Activated CD4-positive, alpha-beta memory T cell treated with anti-CD3 and anti-CD28 coated beads for 36 hours (primary cell): ENCODE data around the gene SMARCB1. TPM values are rescaled to one million over a fixed set of nuclear protein-coding genes. Genes with fewer than 3 reads are reported as not detected.

Experiments
- CTCF ChIA-PET: fragments of 350-600 bp; sonication (Branson Sonifier 250); formaldehyde crosslinking; loops from one replicate; lab custom pipeline; 2021; ENCODE audit warnings: antibody characterized with exemption, inconsistent platforms; lab: Charles Lee
- POLR2A ChIA-PET: fragments of 350-600 bp; sonication (Branson Sonifier 250); formaldehyde crosslinking; loops from one replicate; lab custom pipeline; 2021; ENCODE audit warnings: antibody characterized with exemption; lab: Charles Lee
- DNase-seq: peaks from one replicate; pipeline ENCODE4 v3.0.0-alpha.2; 2020
- H3K27ac Mint-ChIP-seq: one replicate; pipeline ENCODE4 v1.8.0; 2021; ENCODE audit warnings: mixed read lengths
- H3K27me3 Mint-ChIP-seq: one replicate; pipeline ENCODE4 v1.8.0; 2021; ENCODE audit warnings: mixed read lengths
- H3K36me3 Mint-ChIP-seq: one replicate; pipeline ENCODE4 v1.8.0; 2021; ENCODE audit warnings: mixed read lengths
- H3K4me1 Mint-ChIP-seq: one replicate; pipeline ENCODE4 v1.8.0; 2021; ENCODE audit warnings: low read depth, mixed read lengths
- H3K4me3 Mint-ChIP-seq: one replicate; pipeline ENCODE4 v1.8.0; 2021; ENCODE audit warnings: mild to moderate bottlenecking, mixed read lengths
- H3K9me3 Mint-ChIP-seq: one replicate; pipeline ENCODE4 v1.8.0; 2021; ENCODE audit warnings: mixed read lengths
- intact Hi-C: fragments of 100-400 bp; cut with micrococcal nuclease; formaldehyde crosslinking; loops from one replicate; pipeline ENCODE4 v1.15.1; 2023
- total RNA-seq, 2 experiments: library from RNA; stranded (reverse); gene quantifications; one replicate each; pipeline ENCODE4 v1.2.3, GENCODE V29; 2021

Gene SMARCB1
- total RNA-seq, 2 experiments from 2014 or later, result 71.3 to 72.5 TPM

- ChIA-PET CTCF (no interaction called here), POLR2A (no interaction called here)
- Mint-ChIP-seq H3K27me3 (no peaks in the 10 kb centered on the region), H3K4me1 (peaks cover 7% of the 10 kb centered on the region), H3K27ac (no peak overlapping the region), H3K9me3 (no peaks in the 10 kb centered on the region), H3K4me3 (no peak overlapping the region), H3K36me3 (peaks cover 33% of the 10 kb centered on the region)
- intact Hi-C loops, result no loop called here
- DNase-seq, result no peak
These were observed 30.4 kb downstream of the SMARCB1 start for GRCh38 chr22:23817146-23817545.

GRCh38 chr22:23818541-23818940, 31.8 kb downstream of the SMARCB1 start:
- peaks cover 33% of the 10 kb centered on the region for H3K36me3 Mint-ChIP-seq
- intact Hi-C loops, result no loop called here
- peaks cover 7% of the 10 kb centered on the region for H3K4me1 Mint-ChIP-seq
- H3K27ac Mint-ChIP-seq, result no peak overlapping the region
- CTCF ChIA-PET, result no interaction called here
- POLR2A ChIA-PET, result no interaction called here
- no peaks in the 10 kb centered on the region for H3K9me3 Mint-ChIP-seq
- no peak overlapping the region for H3K4me3 Mint-ChIP-seq
- DNase-seq, result no peak
- no peaks in the 10 kb centered on the region for H3K27me3 Mint-ChIP-seq

- Mint-ChIP-seq H3K4me3 (no peak overlapping the region), H3K27me3 (no peaks in the 10 kb centered on the region), H3K4me1 (peaks cover 7% of the 10 kb centered on the region), H3K9me3 (no peaks in the 10 kb centered on the region), H3K36me3 (peaks cover 40% of the 10 kb centered on the region), H3K27ac (peak overlapping the region; percentile 1)
- intact Hi-C loops, result no loop called here
- CTCF ChIA-PET, result interaction anchor here (1.1 kb wide), 1 partner anchor 230 kb away, joined by 3 read pairs; no protein-coding TSS in a partner anchor
- POLR2A ChIA-PET, result no interaction called here
- DNase-seq, result peak; percentile 36
These were observed 34.0 kb downstream of the SMARCB1 start for GRCh38 chr22:23820748-23821211.

- intact Hi-C loops, result no loop called here
- H3K27ac Mint-ChIP-seq, result no peak overlapping the region
- H3K4me1 Mint-ChIP-seq, result peaks cover 7% of the 10 kb centered on the region
These were observed 35.4 kb downstream of the SMARCB1 start for GRCh38 chr22:23822101-23822671.

GRCh38 chr22:23823331-23823791, 36.6 kb downstream of the SMARCB1 start:
- H3K27ac Mint-ChIP-seq, result no peak overlapping the region
- H3K4me3 Mint-ChIP-seq, result no peak overlapping the region
- POLR2A ChIA-PET, result no interaction called here
- H3K36me3 Mint-ChIP-seq, result peaks cover 31% of the 10 kb centered on the region
- H3K27me3 Mint-ChIP-seq, result no peaks in the 10 kb centered on the region
- intact Hi-C loops, result no loop called here
- DNase-seq, result no peak
- CTCF ChIA-PET, result interaction anchor here (1.4 kb wide), 1 partner anchor 71 kb away, joined by 4 read pairs; the partner anchor contains the start of gene MIF
- no peaks in the 10 kb centered on the region for H3K9me3 Mint-ChIP-seq
- H3K4me1 Mint-ChIP-seq, result peaks cover 7% of the 10 kb centered on the region

More at GRCh38 chr22:23822101-23822671, 35.4 kb downstream of the SMARCB1 start:
- H3K27me3 Mint-ChIP-seq, result no peaks in the 10 kb centered on the region
- CTCF ChIA-PET, result no interaction called here
- H3K9me3 Mint-ChIP-seq, result no peaks in the 10 kb centered on the region
- DNase-seq, result no peak
- POLR2A ChIA-PET, result interaction anchor here (0.6 kb wide), 1 partner anchor 668 kb away, joined by 3 read pairs; no protein-coding TSS in a partner anchor
- H3K36me3 Mint-ChIP-seq, result peaks cover 33% of the 10 kb centered on the region
- H3K4me3 Mint-ChIP-seq, result no peak overlapping the region

- DNase-seq, result no peak
- H3K4me3 Mint-ChIP-seq, result no peak overlapping the region
- intact Hi-C loops, result no loop called here
- H3K4me1 Mint-ChIP-seq, result peaks cover 7% of the 10 kb centered on the region
- no peak overlapping the region for H3K27ac Mint-ChIP-seq
- peaks cover 27% of the 10 kb centered on the region for H3K36me3 Mint-ChIP-seq
- CTCF ChIA-PET, result interaction anchor here (0.6 to 1.4 kb wide), 2 partner anchors 70 to 151 kb away, joined by 3 to 4 read pairs; partner anchors contain the start of gene MIF
- no peaks in the 10 kb centered on the region for H3K27me3 Mint-ChIP-seq
- POLR2A ChIA-PET, result no interaction called here
- no peaks in the 10 kb centered on the region for H3K9me3 Mint-ChIP-seq
These were observed 37.9 kb downstream of the SMARCB1 start for GRCh38 chr22:23824476-23825245.

- H3K9me3 Mint-ChIP-seq, result no peaks in the 10 kb centered on the region
- H3K27ac Mint-ChIP-seq, result peak overlapping the region; percentile 66
- ChIA-PET CTCF (interaction anchor here (1.1 kb wide), 1 partner anchor 18 kb away, joined by 6 read pairs; no protein-coding TSS in a partner anchor), POLR2A (no interaction called here)
- peaks cover 25% of the 10 kb centered on the region for H3K36me3 Mint-ChIP-seq
- H3K4me3 Mint-ChIP-seq, result no peak overlapping the region
- H3K27me3 Mint-ChIP-seq, result no peaks in the 10 kb centered on the region
- peaks cover 6% of the 10 kb centered on the region for H3K4me1 Mint-ChIP-seq
- intact Hi-C loops, result no loop called here
- DNase-seq, result no peak
These were observed 38.6 kb downstream of the SMARCB1 start for GRCh38 chr22:23825246-23825905.

GRCh38 chr22:23826510-23827350, 40.0 kb downstream of the SMARCB1 start:
- no peak overlapping the region for H3K4me3 Mint-ChIP-seq
- ChIA-PET CTCF (no interaction called here), POLR2A (no interaction called here)
- H3K4me1 Mint-ChIP-seq, result no peaks in the 10 kb centered on the region
- no peaks in the 10 kb centered on the region for H3K9me3 Mint-ChIP-seq
- H3K36me3 Mint-ChIP-seq, result peaks cover 28% of the 10 kb centered on the region
- H3K27me3 Mint-ChIP-seq, result no peaks in the 10 kb centered on the region
- no peak for DNase-seq
- intact Hi-C loops, result no loop called here
- peak overlapping the region; percentile 54 for H3K27ac Mint-ChIP-seq

GRCh38 chr22:23827351-23827995, 40.7 kb downstream of the SMARCB1 start:
- intact Hi-C loops, result no loop called here
- Mint-ChIP-seq H3K36me3 (peaks cover 24% of the 10 kb centered on the region), H3K4me3 (no peak overlapping the region), H3K4me1 (no peaks in the 10 kb centered on the region), H3K27ac (no peak overlapping the region), H3K27me3 (no peaks in the 10 kb centered on the region), H3K9me3 (no peaks in the 10 kb centered on the region)
- ChIA-PET POLR2A (no interaction called here), CTCF (no interaction called here)
- DNase-seq, result no peak

- Mint-ChIP-seq H3K4me3 (no peak overlapping the region), H3K27ac (no peak overlapping the region), H3K9me3 (no peaks in the 10 kb centered on the region), H3K4me1 (no peaks in the 10 kb centered on the region), H3K36me3 (peaks cover 20% of the 10 kb centered on the region), H3K27me3 (no peaks in the 10 kb centered on the region)
- ChIA-PET CTCF (interaction anchor here (1.2 kb wide), 1 partner anchor 20 kb away, joined by 5 read pairs; no protein-coding TSS in a partner anchor), POLR2A (no interaction called here)
- intact Hi-C loops, result no loop called here
- DNase-seq, result no peak
These were observed 42.3 kb downstream of the SMARCB1 start for GRCh38 chr22:23828800-23829680.
